HG03196 (cell line): ENCODE measurements around the gene ATAD3B.

Experiments
- ATAC-seq: cut with Tn5 transposase; IDR thresholded peaks from one replicate; pipeline ENCODE4 v1.9.1; 2021; ENCODE audit not compliant: unreplicated experiment

ATAD3B gene

GRCh38 chr1:1543706-1544099, 72.1 kb downstream of the ATAD3B start:
- ATAC-seq, result no peak

- no peak for ATAC-seq
Measured at GRCh38 chr1:1544544-1544943, 73.0 kb downstream of the ATAD3B start.
